ENCODE data around the gene MYORG.

GRCh38 chr9:34400275-34400674 lies 23.6 kb upstream of the MYORG start:
- TF ChIP-seq EZH2 (IDR thresholded peaks at IDR 0.05; ENCODE audit: borderline replicate concordance, low read depth, low read length, severe bottlenecking): no peak
- no peak for TF ChIP-seq CTCF (IDR thresholded peaks at IDR 0.05; ENCODE audit: borderline replicate concordance, extremely low read depth, low read length, poor library complexity, severe bottlenecking)
